HepG2 (cell line): ENCODE data around the gene C1orf74. TPM values are rescaled to one million over a fixed set of nuclear protein-coding genes. Genes with fewer than 3 reads are reported as not detected.

Source experiments
- CBX1 ChIP-seq: IDR thresholded peaks from one replicate; pipeline ENCODE4 v1.6.1; 2016; ENCODE audit warnings: antibody characterized with exemption, low read depth
- CEBPB ChIP-seq: IDR thresholded peaks from 2 replicates; pipeline ENCODE4 v1.6.1; 2011; ENCODE audit warnings: low read depth, low read length, improper control_type of control experiment, borderline replicate concordance
- FOXJ3 ChIP-seq: sonication (generic); formaldehyde crosslinking; IDR thresholded peaks from 2 replicates; pipeline ENCODE4 v1.4.0; 2020; ENCODE audit warnings: missing genetic modification reagents, mild to moderate bottlenecking, borderline replicate concordance
- GABPA ChIP-seq, 2 experiments: IDR thresholded peaks; 2 replicates each; pipeline ENCODE4 v1.6.1; 2011 to 2016; ENCODE audit warnings: low read depth in 2 of 2, low read length in 1 of 2, missing biosample characterization in 1 of 2, missing genetic modification characterization in 1 of 2
- GTF3A ChIP-seq: sonication (generic); formaldehyde crosslinking; conservative IDR thresholded peaks from 2 replicates; pipeline ENCODE4 v1.4.0; 2020; ENCODE audit warnings: mild to moderate bottlenecking, missing genetic modification reagents
- KDM1A ChIP-seq: IDR thresholded peaks from 2 replicates; pipeline ENCODE4 v1.6.1; 2016; ENCODE audit warnings: missing compliant biosample characterization
- PBX2 ChIP-seq: IDR thresholded peaks from 2 replicates; pipeline ENCODE4 v1.6.1; 2016; ENCODE audit warnings: control low read depth
- RELA ChIP-seq: sonication (generic); formaldehyde crosslinking; IDR thresholded peaks from 2 replicates; pipeline ENCODE4 v1.4.0; 2020; ENCODE audit warnings: missing genetic modification reagents
- SIN3B ChIP-seq: fragments of 150-350 bp; IDR thresholded peaks from 2 replicates; pipeline ENCODE4 v1.6.1; 2014; ENCODE audit warnings: low read length
- SRF ChIP-seq: IDR thresholded peaks from 2 replicates; pipeline ENCODE4 v1.6.1; 2011; ENCODE audit warnings: mild to moderate bottlenecking, low read depth, low read length, moderate library complexity
- TOPORS ChIP-seq: sonication (generic); formaldehyde crosslinking; IDR thresholded peaks from 2 replicates; pipeline ENCODE4 v1.8.0; 2023; ENCODE audit warnings: mild to moderate bottlenecking, missing genetic modification reagents
- ZBTB7A ChIP-seq: sonication (generic); formaldehyde crosslinking; IDR thresholded peaks from 2 replicates; pipeline ENCODE4 v1.8.0; 2022; ENCODE audit warnings: mild to moderate bottlenecking, missing genetic modification reagents
- ZKSCAN5 ChIP-seq: sonication (generic); formaldehyde crosslinking; IDR thresholded peaks from 2 replicates; pipeline ENCODE4 v1.5.1; 2020; ENCODE audit warnings: mild to moderate bottlenecking, missing genetic modification reagents
- ZNF207 ChIP-seq: fragments of 450-650 bp; IDR thresholded peaks from 2 replicates; pipeline ENCODE4 v1.6.1; 2016; ENCODE audit warnings: antibody characterized with exemption, borderline replicate concordance
- ZNF430 ChIP-seq: sonication (generic); formaldehyde crosslinking; IDR thresholded peaks from 2 replicates; pipeline ENCODE4 v1.9.0; 2021; ENCODE audit warnings: mild to moderate bottlenecking, missing genetic modification reagents
- ZNF709 ChIP-seq: sonication (generic); formaldehyde crosslinking; IDR thresholded peaks from 2 replicates; pipeline ENCODE4 v1.5.0; 2020; ENCODE audit warnings: mild to moderate bottlenecking, missing genetic modification reagents
- ZNF883 ChIP-seq: sonication (generic); formaldehyde crosslinking; IDR thresholded peaks from 2 replicates; pipeline ENCODE4 v1.5.1; 2020; ENCODE audit warnings: mild to moderate bottlenecking, missing genetic modification reagents; ENCODE audit errors: not compliant biosample characterization
- polyA plus RNA-seq, 8 experiments: library from polyadenylated mRNA; depleted of rRNA in 3 of 8; stranded (reverse) in 7 of 8; unstranded in 1 of 8; fragments of >200 nt; fragmentation: Illumina TruSeq in 4 of 8; extraction: Trizol in 4 of 8; gene quantifications; 2 replicates each; pipeline versions ENCODE4 v1.2.1 to v1.2.3, GENCODE V29; 2011 to 2016; ENCODE audit warnings: low read depth in 4 of 8, missing spikeins in 1 of 8, mixed read lengths in 1 of 8; ENCODE audit not compliant: insufficient read depth in 1 of 8
- total RNA-seq, 5 experiments: library from RNA; depleted of rRNA; stranded (reverse); fragments of >200 nt; fragmentation: Illumina TruSeq; extraction: Trizol; gene quantifications; 2 replicates each; pipeline ENCODE4 v1.2.3, GENCODE V29; 2016; ENCODE audit warnings: low read depth in 1 of 5
- TF ChIP-seq, protein P1 (sequence below): sonication (generic); formaldehyde crosslinking; IDR thresholded peaks from 2 replicates; pipeline ENCODE4 v1.4.0; 2020; ENCODE audit warnings: missing genetic modification reagents
- TF ChIP-seq, protein P2 (sequence below): sonication (generic); formaldehyde crosslinking; IDR thresholded peaks from 2 replicates; pipeline ENCODE4 v1.9.0; 2021; ENCODE audit warnings: missing genetic modification reagents, mild to moderate bottlenecking, borderline replicate concordance
- TF ChIP-seq, protein P3 (sequence below): IDR thresholded peaks from 2 replicates; pipeline ENCODE4 v1.6.1; 2016; ENCODE audit warnings: missing genetic modification reagents, missing compliant biosample characterization

C1orf74 gene
- total and polyA plus RNA-seq, 2 of the 13 experiments (the other 11 are each of a cell fraction or from before 2014, with no cell fraction given), result 0.33 to 0.71 TPM

GRCh38 chr1:209747580-209748262 is 36.6 kb downstream of the C1orf74 start (continued):
- TF ChIP-seq CEBPB, result peak; percentile 16; the same call in 1 of the 2 replicates
- TF ChIP-seq ZBTB7A (CRISPR knock-in tag), result no peak
- TF ChIP-seq SIN3B, result no peak
- TF ChIP-seq, protein P1, sequence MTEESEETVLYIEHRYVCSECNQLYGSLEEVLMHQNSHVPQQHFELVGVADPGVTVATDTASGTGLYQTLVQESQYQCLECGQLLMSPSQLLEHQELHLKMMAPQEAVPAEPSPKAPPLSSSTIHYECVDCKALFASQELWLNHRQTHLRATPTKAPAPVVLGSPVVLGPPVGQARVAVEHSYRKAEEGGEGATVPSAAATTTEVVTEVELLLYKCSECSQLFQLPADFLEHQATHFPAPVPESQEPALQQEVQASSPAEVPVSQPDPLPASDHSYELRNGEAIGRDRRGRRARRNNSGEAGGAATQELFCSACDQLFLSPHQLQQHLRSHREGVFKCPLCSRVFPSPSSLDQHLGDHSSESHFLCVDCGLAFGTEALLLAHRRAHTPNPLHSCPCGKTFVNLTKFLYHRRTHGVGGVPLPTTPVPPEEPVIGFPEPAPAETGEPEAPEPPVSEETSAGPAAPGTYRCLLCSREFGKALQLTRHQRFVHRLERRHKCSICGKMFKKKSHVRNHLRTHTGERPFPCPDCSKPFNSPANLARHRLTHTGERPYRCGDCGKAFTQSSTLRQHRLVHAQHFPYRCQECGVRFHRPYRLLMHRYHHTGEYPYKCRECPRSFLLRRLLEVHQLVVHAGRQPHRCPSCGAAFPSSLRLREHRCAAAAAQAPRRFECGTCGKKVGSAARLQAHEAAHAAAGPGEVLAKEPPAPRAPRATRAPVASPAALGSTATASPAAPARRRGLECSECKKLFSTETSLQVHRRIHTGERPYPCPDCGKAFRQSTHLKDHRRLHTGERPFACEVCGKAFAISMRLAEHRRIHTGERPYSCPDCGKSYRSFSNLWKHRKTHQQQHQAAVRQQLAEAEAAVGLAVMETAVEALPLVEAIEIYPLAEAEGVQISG (CRISPR knock-in tag), result peak; percentile 59; the same call in 1 of the 2 replicates
- no peak for TF ChIP-seq ZNF709 (CRISPR knock-in tag)
- no peak for TF ChIP-seq ZNF883
- TF ChIP-seq, protein P2, sequence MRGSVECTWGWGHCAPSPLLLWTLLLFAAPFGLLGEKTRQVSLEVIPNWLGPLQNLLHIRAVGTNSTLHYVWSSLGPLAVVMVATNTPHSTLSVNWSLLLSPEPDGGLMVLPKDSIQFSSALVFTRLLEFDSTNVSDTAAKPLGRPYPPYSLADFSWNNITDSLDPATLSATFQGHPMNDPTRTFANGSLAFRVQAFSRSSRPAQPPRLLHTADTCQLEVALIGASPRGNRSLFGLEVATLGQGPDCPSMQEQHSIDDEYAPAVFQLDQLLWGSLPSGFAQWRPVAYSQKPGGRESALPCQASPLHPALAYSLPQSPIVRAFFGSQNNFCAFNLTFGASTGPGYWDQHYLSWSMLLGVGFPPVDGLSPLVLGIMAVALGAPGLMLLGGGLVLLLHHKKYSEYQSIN (CRISPR knock-in tag), result no peak
- peak; percentile 15; the same call in 1 of the 2 replicates for TF ChIP-seq FOXJ3 (CRISPR knock-in tag)
- no peak for TF ChIP-seq KDM1A (CRISPR knock-in tag)
- TF ChIP-seq RELA (CRISPR knock-in tag), result no peak
- TF ChIP-seq CBX1, result no peak
- TF ChIP-seq SRF, result no peak
- TF ChIP-seq GTF3A (CRISPR knock-in tag), result no peak
- no peak for TF ChIP-seq TOPORS (CRISPR knock-in tag)
- TF ChIP-seq PBX2, result no peak
- no peak for TF ChIP-seq ZKSCAN5
- no peak for TF ChIP-seq GABPA (IDR thresholded peaks at IDR 0.05; ENCODE audit: low read depth, low read length)
- peak; percentile 62; the same call in 1 of the 2 replicates for TF ChIP-seq GABPA (CRISPR knock-in tag; IDR thresholded peaks at IDR 0.05; ENCODE audit: low read depth)
- no peak for TF ChIP-seq ZNF430 (CRISPR knock-in tag)
- no peak for TF ChIP-seq ZNF207
- TF ChIP-seq, protein P3, sequence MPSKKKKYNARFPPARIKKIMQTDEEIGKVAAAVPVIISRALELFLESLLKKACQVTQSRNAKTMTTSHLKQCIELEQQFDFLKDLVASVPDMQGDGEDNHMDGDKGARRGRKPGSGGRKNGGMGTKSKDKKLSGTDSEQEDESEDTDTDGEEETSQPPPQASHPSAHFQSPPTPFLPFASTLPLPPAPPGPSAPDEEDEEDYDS, result no peak
